K562 (cell line): Measurements from ENCODE around the gene SHFL. TPM values are rescaled to one million over a fixed set of nuclear protein-coding genes. Genes with fewer than 3 reads are reported as not detected.

Experiments
- CHCHD3 ChIP-seq: fragments of 250-450 bp; sonication (Bioruptor Pico); IDR thresholded peaks from 2 replicates; pipeline ENCODE4 v2.1.2; 2022; ENCODE audit warnings: mild to moderate bottlenecking
- DIDO1 ChIP-seq: fragments of 450-650 bp; IDR thresholded peaks from 2 replicates; pipeline ENCODE4 v1.6.1; 2016; ENCODE audit warnings: low read depth, missing biosample characterization, missing genetic modification characterization
- ETS2 ChIP-seq: IDR thresholded peaks from 2 replicates; pipeline ENCODE4 v1.6.1; 2016; ENCODE audit warnings: borderline replicate concordance, missing genetic modification characterization, mild to moderate bottlenecking, moderate library complexity, missing compliant biosample characterization; ENCODE audit not compliant: poor library complexity, severe bottlenecking
- LEF1 ChIP-seq: fragments of 450-650 bp; IDR thresholded peaks from 2 replicates; pipeline ENCODE4 v1.6.1; 2016; ENCODE audit warnings: mild to moderate bottlenecking
- NCOA6 ChIP-seq: fragments of 450-650 bp; IDR thresholded peaks from 2 replicates; pipeline ENCODE4 v1.6.1; 2017; ENCODE audit warnings: mild to moderate bottlenecking
- RB1 ChIP-seq: fragments of 450-650 bp; IDR thresholded peaks from 2 replicates; pipeline ENCODE4 v1.6.1; 2017; ENCODE audit warnings: low read depth, mild to moderate bottlenecking
- RBM25 ChIP-seq: fragments of 200-400 bp; formaldehyde crosslinking; IDR thresholded peaks from 2 replicates; pipeline ENCODE4 v1.6.1; 2018; ENCODE audit warnings: low read length, low read depth, moderate library complexity; ENCODE audit not compliant: severe bottlenecking
- SAP30 ChIP-seq: fragments of 200-600 bp; sonication (generic); IDR thresholded peaks from 2 replicates; pipeline ENCODE4 v1.6.1; 2012; ENCODE audit warnings: borderline replicate concordance, low read depth, mild to moderate bottlenecking, moderate library complexity, low read length, control low read depth, inconsistent platforms; ENCODE audit not compliant: insufficient read depth, poor library complexity, severe bottlenecking
- TRIM28 ChIP-seq: fragments of 450-650 bp; IDR thresholded peaks from 2 replicates; pipeline ENCODE4 v1.6.1; 2017
- YBX1 ChIP-seq: fragments of 450-650 bp; IDR thresholded peaks from 2 replicates; pipeline ENCODE4 v1.7.1; 2016; ENCODE audit warnings: mild to moderate bottlenecking
- ZEB2 ChIP-seq: fragments of 450-650 bp; IDR thresholded peaks from 2 replicates; pipeline ENCODE4 v1.6.1; 2016
- ZKSCAN8 ChIP-seq: fragments of 200-800 bp; sonication (Bioruptor generic); IDR thresholded peaks from 2 replicates; pipeline ENCODE4 v1.6.1; 2016; ENCODE audit warnings: missing genetic modification characterization, missing compliant biosample characterization
- ZNF644 ChIP-seq: fragments of 200-800 bp; sonication (Bioruptor generic); IDR thresholded peaks from 2 replicates; pipeline ENCODE4 v1.6.1; 2016; ENCODE audit warnings: low read depth, missing genetic modification characterization, missing compliant biosample characterization
- ZNF695 ChIP-seq: fragments of 450-650 bp; formaldehyde crosslinking; IDR thresholded peaks from 2 replicates; pipeline ENCODE4 v1.4.0; 2020; ENCODE audit warnings: mild to moderate bottlenecking, moderate library complexity
- polyA plus RNA-seq, 8 experiments: library from polyadenylated mRNA; depleted of rRNA in 4 of 8; stranded (reverse) in 5 of 8; unstranded in 3 of 8; fragments of >200 nt; fragmentation: Nextera tagmentation in 2 of 8; fragmentation: Illumina TruSeq in 1 of 8; extraction: Ambion mirVana in 2 of 8; extraction: Trizol in 1 of 8; gene quantifications; 2 replicates each; pipeline versions ENCODE4 v1.2.1 to v1.2.3, GENCODE V29; 2011 to 2014; ENCODE audit warnings: inconsistent platforms in 1 of 8, missing spikeins in 1 of 8
- total RNA-seq, 7 experiments: library from RNA; depleted of rRNA in 6 of 7; stranded (reverse); fragments of >200 nt in 6 of 7; fragmentation: Illumina TruSeq in 2 of 7; extraction: Trizol in 2 of 7; gene quantifications; 2 replicates each; pipeline versions ENCODE4 v1.2.1 to v1.2.3, GENCODE V29; 2011 to 2021; ENCODE audit warnings: low replicate concordance in 1 of 7
- TF ChIP-seq, protein P1 (sequence below), 2 experiments: fragments of 450-650 bp; formaldehyde crosslinking in 1 of 2; IDR thresholded peaks; 2 replicates each; pipeline versions ENCODE4 v1.4.0 to v1.6.1; 2014 to 2020; ENCODE audit warnings: mild to moderate bottlenecking in 2 of 2, borderline replicate concordance in 1 of 2, low read depth in 1 of 2
- TF ChIP-seq, protein P2 (sequence below): fragments of 250-450 bp; sonication (Bioruptor Pico); IDR thresholded peaks from 2 replicates; pipeline ENCODE4 v1.5.0; 2021
- TF ChIP-seq, protein P3 (sequence below): sonication (generic); formaldehyde crosslinking; IDR thresholded peaks from 2 replicates; pipeline ENCODE4 v1.8.1; 2022; ENCODE audit warnings: missing genetic modification reagents
- TF ChIP-seq, protein P4 (sequence below), 2 experiments: fragments of 250-450 bp in 1 of 2; fragments of 450-650 bp in 1 of 2; sonication (Bioruptor Pico) in 1 of 2; IDR thresholded peaks; 2 replicates each; pipeline versions ENCODE4 v1.6.1 to v1.8.0; 2016 to 2021; ENCODE audit warnings: mild to moderate bottlenecking in 2 of 2, moderate library complexity in 2 of 2, missing compliant biosample characterization in 1 of 2, missing genetic modification characterization in 1 of 2

The SHFL gene
- total and polyA plus RNA-seq, 9 of the 15 experiments (the other 6 are each of a cell fraction or from before 2014, with no cell fraction given), result 1.5 to 25.7 (median 13.0) TPM

DNA sequence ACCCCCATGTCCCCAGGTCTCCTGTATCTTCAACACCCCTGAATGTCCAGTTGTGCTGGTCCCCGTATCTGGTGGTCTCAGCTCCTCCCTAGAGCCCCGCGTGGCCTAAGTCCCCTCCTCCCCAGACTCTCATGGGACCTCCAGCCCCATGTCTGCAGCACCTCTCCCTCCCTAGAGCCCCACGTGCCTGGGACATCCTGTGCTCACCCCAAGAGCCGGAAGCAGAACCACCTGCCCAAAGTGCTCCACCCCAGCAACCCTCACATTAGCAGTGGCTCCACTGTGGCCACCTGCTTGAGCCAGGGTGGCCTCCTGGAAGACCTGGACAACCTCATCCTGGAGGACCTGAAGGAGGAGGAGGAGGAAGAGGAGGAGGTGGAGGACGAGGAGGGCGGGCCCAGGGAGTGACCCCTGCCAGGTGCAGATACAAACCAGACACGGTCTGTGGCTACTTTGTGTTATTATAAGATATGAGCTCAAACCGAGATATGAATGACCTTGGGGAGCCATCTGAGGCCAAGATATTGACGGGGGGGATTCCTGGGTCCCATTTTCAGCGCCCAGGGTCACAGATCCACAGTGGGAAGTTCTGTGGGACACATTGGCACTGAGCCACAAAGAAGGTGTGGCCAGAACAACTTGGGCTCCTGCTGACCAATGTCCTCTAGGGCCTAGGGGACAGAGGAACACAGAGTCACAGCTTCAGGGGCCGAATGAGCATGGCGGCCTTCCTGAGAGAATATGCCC, 6.0 kb downstream of the SHFL start (continued):
- TF ChIP-seq, protein P1, sequence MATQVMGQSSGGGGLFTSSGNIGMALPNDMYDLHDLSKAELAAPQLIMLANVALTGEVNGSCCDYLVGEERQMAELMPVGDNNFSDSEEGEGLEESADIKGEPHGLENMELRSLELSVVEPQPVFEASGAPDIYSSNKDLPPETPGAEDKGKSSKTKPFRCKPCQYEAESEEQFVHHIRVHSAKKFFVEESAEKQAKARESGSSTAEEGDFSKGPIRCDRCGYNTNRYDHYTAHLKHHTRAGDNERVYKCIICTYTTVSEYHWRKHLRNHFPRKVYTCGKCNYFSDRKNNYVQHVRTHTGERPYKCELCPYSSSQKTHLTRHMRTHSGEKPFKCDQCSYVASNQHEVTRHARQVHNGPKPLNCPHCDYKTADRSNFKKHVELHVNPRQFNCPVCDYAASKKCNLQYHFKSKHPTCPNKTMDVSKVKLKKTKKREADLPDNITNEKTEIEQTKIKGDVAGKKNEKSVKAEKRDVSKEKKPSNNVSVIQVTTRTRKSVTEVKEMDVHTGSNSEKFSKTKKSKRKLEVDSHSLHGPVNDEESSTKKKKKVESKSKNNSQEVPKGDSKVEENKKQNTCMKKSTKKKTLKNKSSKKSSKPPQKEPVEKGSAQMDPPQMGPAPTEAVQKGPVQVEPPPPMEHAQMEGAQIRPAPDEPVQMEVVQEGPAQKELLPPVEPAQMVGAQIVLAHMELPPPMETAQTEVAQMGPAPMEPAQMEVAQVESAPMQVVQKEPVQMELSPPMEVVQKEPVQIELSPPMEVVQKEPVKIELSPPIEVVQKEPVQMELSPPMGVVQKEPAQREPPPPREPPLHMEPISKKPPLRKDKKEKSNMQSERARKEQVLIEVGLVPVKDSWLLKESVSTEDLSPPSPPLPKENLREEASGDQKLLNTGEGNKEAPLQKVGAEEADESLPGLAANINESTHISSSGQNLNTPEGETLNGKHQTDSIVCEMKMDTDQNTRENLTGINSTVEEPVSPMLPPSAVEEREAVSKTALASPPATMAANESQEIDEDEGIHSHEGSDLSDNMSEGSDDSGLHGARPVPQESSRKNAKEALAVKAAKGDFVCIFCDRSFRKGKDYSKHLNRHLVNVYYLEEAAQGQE (IDR thresholded peaks at IDR 0.05; ENCODE audit: borderline replicate concordance), result no peak
- TF ChIP-seq, protein P1 (CRISPR knock-in tag; IDR thresholded peaks at IDR 0.05; ENCODE audit: low read depth), result no peak
- TF ChIP-seq ZKSCAN8 (no peak), ZNF695 (CRISPR knock-in tag) (no peak), YBX1 (no peak), NCOA6 (no peak), CHCHD3 (CRISPR knock-in tag) (no peak), ZEB2 (no peak), ZNF644 (tag) (no peak), RBM25 (no peak), ETS2 (tag) (no peak), DIDO1 (tag) (no peak), SAP30 (no peak), RB1 (no peak), TRIM28 (no peak), LEF1 (no peak)
- TF ChIP-seq, protein P2, sequence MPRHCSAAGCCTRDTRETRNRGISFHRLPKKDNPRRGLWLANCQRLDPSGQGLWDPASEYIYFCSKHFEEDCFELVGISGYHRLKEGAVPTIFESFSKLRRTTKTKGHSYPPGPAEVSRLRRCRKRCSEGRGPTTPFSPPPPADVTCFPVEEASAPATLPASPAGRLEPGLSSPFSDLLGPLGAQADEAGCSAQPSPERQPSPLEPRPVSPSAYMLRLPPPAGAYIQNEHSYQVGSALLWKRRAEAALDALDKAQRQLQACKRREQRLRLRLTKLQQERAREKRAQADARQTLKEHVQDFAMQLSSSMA (CRISPR knock-in tag), result no peak
- TF ChIP-seq, protein P3, sequence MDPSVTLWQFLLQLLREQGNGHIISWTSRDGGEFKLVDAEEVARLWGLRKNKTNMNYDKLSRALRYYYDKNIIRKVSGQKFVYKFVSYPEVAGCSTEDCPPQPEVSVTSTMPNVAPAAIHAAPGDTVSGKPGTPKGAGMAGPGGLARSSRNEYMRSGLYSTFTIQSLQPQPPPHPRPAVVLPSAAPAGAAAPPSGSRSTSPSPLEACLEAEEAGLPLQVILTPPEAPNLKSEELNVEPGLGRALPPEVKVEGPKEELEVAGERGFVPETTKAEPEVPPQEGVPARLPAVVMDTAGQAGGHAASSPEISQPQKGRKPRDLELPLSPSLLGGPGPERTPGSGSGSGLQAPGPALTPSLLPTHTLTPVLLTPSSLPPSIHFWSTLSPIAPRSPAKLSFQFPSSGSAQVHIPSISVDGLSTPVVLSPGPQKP (CRISPR knock-in tag), result no peak
- TF ChIP-seq, protein P4, sequence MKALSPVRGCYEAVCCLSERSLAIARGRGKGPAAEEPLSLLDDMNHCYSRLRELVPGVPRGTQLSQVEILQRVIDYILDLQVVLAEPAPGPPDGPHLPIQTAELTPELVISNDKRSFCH (CRISPR knock-in tag; IDR thresholded peaks at IDR 0.05), result no peak
- TF ChIP-seq, protein P4 (tag; IDR thresholded peaks at IDR 0.05), result no peak
